ENCODE measurements around the gene ARHGAP11A. TPM values are rescaled to one million over a fixed set of nuclear protein-coding genes. Genes with fewer than 3 reads are reported as not detected.

The ARHGAP11A gene
- total and polyA plus RNA-seq, 2 of the 13 experiments (the other 11 are each of a cell fraction or from before 2014, with no cell fraction given), result 5.1 to 46.3 TPM

- TF ChIP-seq SIX1 (CRISPR knock-in tag; IDR thresholded peaks at IDR 0.05; ENCODE audit: borderline replicate concordance) (peak; percentile 81; the same call in 1 of the 2 replicates), RNF2 (conservative IDR thresholded peaks at IDR 0.05; ENCODE audit: low read depth) (no peak), RERE (CRISPR knock-in tag; IDR thresholded peaks at IDR 0.05; ENCODE audit: low read depth) (0 out of 2 replicates have a peak, but pooled peaks have one; percentile 43), ZSCAN22 (CRISPR knock-in tag; IDR thresholded peaks at IDR 0.05) (no peak), CC2D1A (CRISPR knock-in tag; IDR thresholded peaks at IDR 0.05) (no peak), ZFYVE20 (CRISPR knock-in tag; IDR thresholded peaks at IDR 0.05; ENCODE audit: borderline replicate concordance, low read depth) (no peak), RARG (CRISPR knock-in tag; IDR thresholded peaks at IDR 0.05; ENCODE audit: low read depth) (no peak), UBTF (CRISPR knock-in tag; IDR thresholded peaks at IDR 0.05) (no peak), HDAC2 (CRISPR knock-in tag; IDR thresholded peaks at IDR 0.05) (peak; percentile 43; the same call in 1 of the 2 replicates), ZNF136 (CRISPR knock-in tag; IDR thresholded peaks at IDR 0.05; ENCODE audit: low read depth) (no peak), RNF219 (CRISPR knock-in tag; IDR thresholded peaks at IDR 0.05) (no peak), ARNTL (CRISPR knock-in tag; IDR thresholded peaks at IDR 0.05) (no peak), BCL6 (CRISPR knock-in tag; IDR thresholded peaks at IDR 0.05) (peak; percentile 52), SIX4 (CRISPR knock-in tag; IDR thresholded peaks at IDR 0.05) (peak; percentile 90), CBFB (CRISPR knock-in tag; IDR thresholded peaks at IDR 0.05) (no peak), PAXIP1 (CRISPR knock-in tag; conservative IDR thresholded peaks at IDR 0.05) (peak; percentile 86)
These were observed 62.0 kb downstream of the ARHGAP11A start (continued) for GRCh38 chr15:32677238-32677750.

Measured in HepG2 (cell line).